ENCODE data around the gene COG1. TPM values are rescaled to one million over a fixed set of nuclear protein-coding genes. Genes with fewer than 3 reads are reported as not detected.

COG1 gene
- total RNA-seq, 2 experiments from 2014 or later = 83.0 to 86.2 TPM

GRCh38 chr17:73209436-73209835 is 16.6 kb downstream of the COG1 start:
- no peaks in the 10 kb centered on the region for H3K27me3 Mint-ChIP-seq
- H3K4me1 Mint-ChIP-seq (ENCODE audit: low read depth) = peaks cover 33% of the 10 kb centered on the region
- H3K9me3 Mint-ChIP-seq = no peaks in the 10 kb centered on the region
- no peaks in the 10 kb centered on the region for H3K9me3 ChIP-seq (ENCODE audit: control insufficient read depth in 1 of 2, insufficient read depth in 1 of 2, low read length in 2 of 2)
- H3K4me1 ChIP-seq (ENCODE audit: insufficient read depth, low read length) = peaks cover 22% of the 10 kb centered on the region
- H3K36me3 Mint-ChIP-seq (ENCODE audit: low read depth) = peaks cover 67% of the 10 kb centered on the region
- no peak overlapping the region for H3K4me3 ChIP-seq (ENCODE audit: low read length)
- no peaks in the 10 kb centered on the region for H3K27me3 ChIP-seq (ENCODE audit: control insufficient read depth in 1 of 2, insufficient read depth in 2 of 2, low read length in 2 of 2)
- peaks cover 52% of the 10 kb centered on the region for H3K36me3 ChIP-seq (ENCODE audit: insufficient read depth, low read length)
- intact Hi-C loops (cut with DNase I, micrococcal nuclease) = loop anchor here in 1 of 2 experiments (2.0 kb wide), 1 partner anchor 15 kb away; no protein-coding TSS in a partner anchor
- H3K27ac Mint-ChIP-seq = peak overlapping the region; percentile 86
- H3K27ac ChIP-seq (ENCODE audit: low read depth in 1 of 2, low read length in 2 of 2) = peak overlapping the region in 1 of 2 donors; percentile 0
- DNase-seq (no peak), ATAC-seq (ENCODE audit: poor library complexity) (no peak)
- TF ChIP-seq CTCF (IDR thresholded peaks at IDR 0.05) = no peak
- ChIA-PET POLR2A (interaction anchor here (3.7 kb wide), 1 partner anchor 23 kb away, joined by 39 read pairs; a partner anchor contains a TSS), CTCF (interaction anchor here (0.5 to 0.8 kb wide), 2 partner anchors 18 to 198 kb away, joined by 3 read pairs; no protein-coding TSS in a partner anchor)
- H3K4me3 Mint-ChIP-seq = no peak overlapping the region

GRCh38 chr17:73210002-73210678 is 17.3 kb downstream of the COG1 start:
- TF ChIP-seq CTCF (IDR thresholded peaks at IDR 0.05) = no peak
- intact Hi-C loops (cut with DNase I, micrococcal nuclease) = loop anchor here in 1 of 2 experiments (2.0 kb wide), 1 partner anchor 17 kb away; the partner anchor contains the start of gene COG1
- no peaks in the 10 kb centered on the region for H3K27me3 Mint-ChIP-seq
- DNase-seq (peak in 2 of 14 experiments; percentile 48 to 50), ATAC-seq (ENCODE audit: poor library complexity) (peak; percentile 37)
- H3K4me1 ChIP-seq (ENCODE audit: insufficient read depth, low read length) = peaks cover 19% of the 10 kb centered on the region
- H3K9me3 ChIP-seq (ENCODE audit: control insufficient read depth in 1 of 2, insufficient read depth in 1 of 2, low read length in 2 of 2) = no peaks in the 10 kb centered on the region
- peak overlapping the region in 1 of 2 donors; percentile 0 for H3K27ac ChIP-seq (ENCODE audit: low read depth in 1 of 2, low read length in 2 of 2)
- H3K27me3 ChIP-seq (ENCODE audit: control insufficient read depth in 1 of 2, insufficient read depth in 2 of 2, low read length in 2 of 2) = no peaks in the 10 kb centered on the region
- peak overlapping the region; percentile 20 for H3K4me3 Mint-ChIP-seq
- peaks cover 39% of the 10 kb centered on the region for H3K4me1 Mint-ChIP-seq (ENCODE audit: low read depth)
- CTCF ChIA-PET = interaction anchor here (0.8 to 2.4 kb wide), 2 partner anchors 17 to 19 kb away, joined by 3 to 4 read pairs; no protein-coding TSS in a partner anchor
- no peak overlapping the region for H3K4me3 ChIP-seq (ENCODE audit: low read length)
- peaks cover 55% of the 10 kb centered on the region for H3K36me3 ChIP-seq (ENCODE audit: insufficient read depth, low read length)
- peaks cover 72% of the 10 kb centered on the region for H3K36me3 Mint-ChIP-seq (ENCODE audit: low read depth)
- POLR2A ChIA-PET = interaction anchor here (2.6 to 3.7 kb wide), 2 partner anchors 17 to 22 kb away, joined by 18 to 39 read pairs; partner anchors contain the start of gene COG1
- peak overlapping the region; percentile 86 for H3K27ac Mint-ChIP-seq
- no peaks in the 10 kb centered on the region for H3K9me3 Mint-ChIP-seq

- H3K36me3 ChIP-seq (ENCODE audit: insufficient read depth, low read length) = peaks cover 46% of the 10 kb centered on the region
- intact Hi-C loops (cut with DNase I, micrococcal nuclease) = loop anchor here in 1 of 2 experiments (1.0 to 2.0 kb wide), 2 partner anchors 19 to 21 kb away; partner anchors contain the start of gene COG1
- TF ChIP-seq CTCF (IDR thresholded peaks at IDR 0.05) = no peak
- peak in 13 of 14 experiments; percentile 43 to 90 (median 64) for DNase-seq
- Mint-ChIP-seq H3K4me1 (ENCODE audit: low read depth) (peaks cover 55% of the 10 kb centered on the region), H3K4me3 (peak overlapping the region; percentile 81), H3K27me3 (no peaks in the 10 kb centered on the region), H3K27ac (peak overlapping the region; percentile 86), H3K9me3 (no peaks in the 10 kb centered on the region), H3K36me3 (ENCODE audit: low read depth) (peaks cover 72% of the 10 kb centered on the region)
- ChIA-PET CTCF (interaction anchor here (1.0 to 2.4 kb wide), 3 partner anchors 9 to 20 kb away, joined by 4 read pairs; a partner anchor contains a TSS), POLR2A (interaction anchor here (0.8 to 3.7 kb wide), 6 partner anchors 8 to 99 kb away, joined by 4 to 39 read pairs (median 5); partner anchors contain the start of gene COG1)
- H3K4me1 ChIP-seq (ENCODE audit: insufficient read depth, low read length) = peaks cover 26% of the 10 kb centered on the region
- H3K27ac ChIP-seq (ENCODE audit: low read depth in 1 of 2, low read length in 2 of 2) = peak overlapping the region in 1 of 2 donors; percentile 19
- ATAC-seq (ENCODE audit: poor library complexity) = peak; percentile 84
- H3K4me3 ChIP-seq (ENCODE audit: low read length) = peak overlapping the region; percentile 22
- H3K9me3 ChIP-seq (ENCODE audit: control insufficient read depth in 1 of 2, insufficient read depth in 1 of 2, low read length in 2 of 2) = no peaks in the 10 kb centered on the region
- no peaks in the 10 kb centered on the region for H3K27me3 ChIP-seq (ENCODE audit: control insufficient read depth in 1 of 2, insufficient read depth in 2 of 2, low read length in 2 of 2)
These were observed 18.9 kb downstream of the COG1 start for GRCh38 chr17:73211745-73212144.
